Globus pallidus (tissue), 1 donor: Measurements from ENCODE around the gene TOR2A.
"Not testable (repeated sequence)": the region's sequence is repeated elsewhere in the genome, so short reads cannot be mapped to it uniquely, and the experiment has no call there.

Experiments
- DNase-seq: peaks from one replicate; pipeline ENCODE4 v3.0.0-alpha.2; 2015; ENCODE audit warnings: low spot score

The TOR2A gene

DNA sequence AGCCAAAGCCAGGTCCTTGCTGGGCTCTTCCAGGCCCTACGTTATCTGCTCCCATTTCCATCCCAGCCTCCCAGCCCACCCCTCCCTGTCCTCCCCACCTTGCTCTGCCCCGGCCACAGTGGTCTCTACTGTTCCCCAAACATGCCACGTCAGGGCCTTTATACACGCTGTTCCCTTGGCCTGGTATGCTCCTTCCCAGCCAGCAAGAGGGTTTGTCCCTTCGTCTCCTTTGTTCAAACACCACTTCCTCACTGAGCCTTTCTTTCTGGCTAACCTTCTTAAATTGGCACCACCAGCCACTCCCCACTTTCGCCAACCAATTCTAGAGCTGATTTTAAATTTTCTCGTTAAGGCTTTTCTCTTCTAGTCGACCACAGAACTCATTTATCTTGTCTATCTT lies 33.6 kb upstream of the TOR2A start:
- no peak for DNase-seq

DNA sequence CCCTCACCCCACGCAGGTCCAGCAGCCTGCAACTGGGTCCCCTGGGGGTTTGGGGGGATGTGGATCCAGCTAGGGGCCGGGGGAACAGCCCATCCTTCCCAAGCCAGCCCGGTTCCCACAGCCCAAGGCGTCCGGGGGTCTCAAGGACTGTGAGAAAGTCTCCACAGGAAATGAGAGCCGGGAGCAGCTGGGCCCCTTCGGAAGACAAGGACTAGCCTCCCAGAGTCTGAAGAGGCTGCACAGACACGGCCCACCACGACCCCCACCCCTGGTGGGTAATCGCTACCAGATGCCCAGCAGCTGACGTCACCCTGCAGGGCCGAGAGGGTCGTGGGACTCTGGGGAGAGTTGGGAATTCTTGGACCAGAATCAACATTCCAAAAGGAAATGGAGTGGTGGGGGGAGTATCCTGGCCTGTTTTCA lies 32.8 kb upstream of the TOR2A start:
- DNase-seq: no peak

DNA sequence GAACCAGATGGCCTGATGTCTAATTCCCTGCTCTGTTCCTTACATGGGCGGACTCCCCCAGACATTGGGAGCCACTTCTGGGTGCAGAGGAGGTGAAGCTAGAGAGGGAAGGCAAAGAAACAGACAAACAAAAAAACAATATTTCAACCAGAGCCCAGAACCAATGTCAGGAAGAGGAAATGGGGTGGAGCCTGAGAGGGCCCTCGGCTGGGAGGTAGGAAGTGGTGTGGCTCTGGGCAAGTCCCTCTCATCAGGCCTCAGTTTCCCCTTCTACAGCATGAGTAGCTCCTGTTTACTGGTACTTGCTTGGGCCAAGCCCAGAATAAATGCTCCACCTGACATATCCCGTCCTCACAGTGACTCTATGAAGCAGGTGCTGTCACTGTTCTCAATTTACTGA lies 32.3 kb upstream of the TOR2A start:
- no peak for DNase-seq

DNA sequence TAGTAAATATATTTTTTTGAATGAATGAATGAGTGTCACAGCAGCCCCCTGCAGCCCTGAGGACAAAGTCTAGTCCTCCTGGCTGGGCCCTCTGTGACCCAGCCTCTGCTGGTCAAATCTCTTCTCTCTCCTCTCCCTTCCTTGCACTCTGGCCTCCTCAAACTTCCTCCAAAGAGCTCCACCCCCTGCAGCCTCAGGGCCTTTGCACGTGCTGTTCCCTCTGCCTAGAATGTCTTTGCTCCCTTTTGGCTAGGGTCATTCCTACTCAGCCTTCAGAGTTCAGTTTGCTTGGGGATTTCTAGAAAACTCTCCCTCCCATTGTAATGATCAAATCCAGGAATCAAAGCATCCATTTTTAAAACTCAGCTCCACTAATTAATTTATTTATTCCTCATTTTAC lies 30.3 kb upstream of the TOR2A start:
- no peak for DNase-seq

DNA sequence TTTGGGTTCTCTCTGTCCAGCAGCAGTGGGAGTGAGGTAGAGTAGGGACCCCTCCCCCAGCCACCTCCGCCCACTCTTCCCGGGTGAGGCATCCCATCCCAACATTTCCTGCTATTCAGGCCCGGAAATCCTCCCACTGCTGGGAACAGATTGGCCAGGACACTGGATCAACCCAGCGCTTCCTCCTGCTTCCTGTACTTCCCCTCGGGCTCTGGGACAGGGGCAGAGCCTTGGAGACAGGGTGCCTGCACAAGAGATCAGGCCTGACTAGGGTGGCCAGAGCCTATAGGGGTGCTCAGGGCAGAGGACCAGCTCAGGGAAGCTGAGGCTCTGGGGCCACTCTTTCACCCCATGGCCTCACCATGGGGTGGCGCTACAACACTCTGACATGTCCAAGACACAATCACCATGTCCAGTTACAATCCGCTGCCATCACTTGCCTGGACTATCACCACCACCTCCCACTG lies 28.9 kb upstream of the TOR2A start:
- DNase-seq: no peak

DNA sequence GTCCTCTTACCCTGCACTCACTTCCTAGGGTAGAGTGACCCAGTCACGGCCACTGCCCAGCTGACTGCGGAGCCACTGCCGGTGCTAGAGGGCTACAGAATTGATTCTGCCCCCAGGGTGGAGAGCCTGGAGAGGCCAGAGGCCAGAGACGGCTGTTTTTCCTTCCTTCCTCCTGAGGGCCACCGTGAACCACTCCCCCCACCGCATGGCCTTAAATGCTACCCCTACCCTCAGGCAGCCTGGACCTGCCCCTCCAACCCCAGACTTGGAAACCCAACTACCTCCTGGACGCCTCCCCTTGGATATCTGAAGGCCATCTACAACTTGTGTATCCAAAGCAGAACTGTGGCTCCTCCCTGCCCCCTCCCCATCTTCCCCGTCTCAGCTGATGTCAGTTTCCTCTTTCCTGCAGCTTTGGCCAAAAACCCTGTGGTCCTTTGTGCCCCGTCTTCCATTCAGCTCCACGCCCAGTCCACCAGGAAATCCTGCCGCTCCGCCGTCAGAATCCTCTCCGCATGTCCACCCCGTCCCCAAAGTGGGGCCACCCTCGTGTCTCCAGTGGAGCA lies 27.1 kb upstream of the TOR2A start:
- no peak for DNase-seq

DNA sequence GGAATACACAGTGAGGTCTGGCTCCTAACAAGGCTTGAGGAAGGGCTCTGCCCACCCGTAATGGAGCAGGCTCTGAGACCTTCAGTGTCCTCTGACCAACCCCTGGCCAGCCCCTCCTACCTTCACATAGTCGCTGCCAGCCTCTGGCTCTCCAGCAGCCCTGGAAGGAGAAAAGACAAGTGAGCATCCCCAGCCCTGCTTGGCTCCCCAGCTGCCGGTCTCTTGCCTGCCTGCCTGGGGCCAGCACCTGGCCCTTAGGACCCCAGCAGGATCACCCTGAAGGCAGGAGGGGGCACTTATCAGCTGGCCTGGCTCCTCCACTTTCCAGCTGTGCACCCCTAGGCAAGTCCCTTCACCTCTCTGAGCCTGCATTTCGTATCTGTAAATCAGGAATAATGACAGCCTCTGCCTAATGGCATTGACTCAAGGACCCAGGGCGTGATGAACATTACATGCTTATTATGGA lies 26.4 kb upstream of the TOR2A start:
- no peak for DNase-seq

DNA sequence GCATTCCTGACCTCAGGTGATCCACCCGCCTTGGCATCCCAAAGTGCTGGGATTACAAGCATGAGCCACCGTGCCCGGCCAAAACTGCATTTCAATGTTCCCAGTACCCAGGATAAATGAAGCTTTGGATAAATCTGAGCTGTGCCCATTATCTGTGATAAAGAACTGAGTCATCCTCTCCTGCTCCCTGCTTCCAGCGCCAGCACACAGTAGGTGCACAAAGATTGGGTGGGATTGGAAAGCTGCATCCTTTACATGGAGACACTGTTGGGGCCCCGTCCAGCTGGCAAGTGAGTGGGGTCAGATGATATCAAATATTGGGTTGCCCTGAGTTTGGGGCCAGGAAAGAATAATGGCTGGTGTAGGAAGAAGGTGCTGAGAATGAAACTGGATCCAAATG lies 26.0 kb upstream of the TOR2A start:
- no peak for DNase-seq

DNA sequence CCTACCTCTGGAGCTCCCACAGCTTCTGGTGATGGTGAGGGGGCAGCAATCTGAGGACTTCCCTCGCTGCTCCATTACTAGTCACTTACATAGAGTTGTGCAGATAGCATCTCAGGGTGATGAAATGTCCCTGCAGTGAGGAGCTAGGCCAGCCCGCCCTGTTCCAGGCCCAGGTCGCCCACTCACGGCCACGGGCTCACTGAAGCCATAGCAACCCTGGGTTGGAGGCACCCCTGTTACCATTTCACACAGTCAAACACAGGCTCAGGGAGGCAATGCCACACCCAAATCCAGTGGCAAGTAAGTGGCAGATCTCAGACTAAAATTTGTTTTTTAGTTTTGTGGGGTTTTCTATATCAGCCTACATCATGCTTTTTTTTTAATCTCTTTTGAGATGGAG lies 23.7 kb upstream of the TOR2A start:
- DNase-seq: no peak

DNA sequence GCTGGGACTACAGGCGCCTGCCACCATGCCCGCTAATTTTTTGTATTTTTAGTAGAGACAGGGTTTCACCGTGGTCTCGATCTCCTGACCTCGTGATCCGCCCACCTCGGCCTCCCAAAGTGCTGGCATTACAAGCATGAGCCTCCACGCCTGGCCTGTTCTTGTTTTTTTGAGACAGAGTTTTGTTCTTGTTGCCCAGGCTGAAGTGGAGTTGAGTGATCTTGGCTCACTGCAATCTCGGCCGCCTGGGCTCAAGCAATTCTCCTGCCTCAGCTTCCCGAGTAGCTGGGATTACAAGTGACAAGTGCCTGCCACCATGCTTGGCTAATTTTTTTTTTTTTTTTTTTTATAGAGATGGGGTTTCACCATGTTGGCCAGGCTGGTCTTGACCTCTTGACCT lies 21.7 kb upstream of the TOR2A start:
- DNase-seq: not testable (repeated sequence)

DNA sequence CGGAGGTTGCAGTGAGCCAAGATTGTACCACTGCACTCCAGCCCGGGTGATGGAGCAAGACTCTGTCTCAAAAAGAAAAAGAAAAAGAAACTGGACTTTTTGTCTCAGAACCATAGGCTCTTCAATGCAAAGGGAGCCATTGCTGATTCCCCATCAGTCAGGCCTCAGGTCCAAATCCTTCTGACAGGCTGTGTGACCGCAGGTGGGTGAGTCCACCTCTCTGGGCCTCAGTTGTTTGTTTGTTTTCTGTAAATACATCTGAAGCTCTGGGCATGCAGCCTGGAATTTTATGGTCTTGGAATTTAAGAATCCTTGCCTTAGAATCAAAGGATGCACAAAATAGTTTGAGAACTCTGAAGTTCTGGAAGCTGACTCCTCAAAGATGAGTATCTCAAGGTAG lies 21.1 kb upstream of the TOR2A start:
- DNase-seq: no peak

DNA sequence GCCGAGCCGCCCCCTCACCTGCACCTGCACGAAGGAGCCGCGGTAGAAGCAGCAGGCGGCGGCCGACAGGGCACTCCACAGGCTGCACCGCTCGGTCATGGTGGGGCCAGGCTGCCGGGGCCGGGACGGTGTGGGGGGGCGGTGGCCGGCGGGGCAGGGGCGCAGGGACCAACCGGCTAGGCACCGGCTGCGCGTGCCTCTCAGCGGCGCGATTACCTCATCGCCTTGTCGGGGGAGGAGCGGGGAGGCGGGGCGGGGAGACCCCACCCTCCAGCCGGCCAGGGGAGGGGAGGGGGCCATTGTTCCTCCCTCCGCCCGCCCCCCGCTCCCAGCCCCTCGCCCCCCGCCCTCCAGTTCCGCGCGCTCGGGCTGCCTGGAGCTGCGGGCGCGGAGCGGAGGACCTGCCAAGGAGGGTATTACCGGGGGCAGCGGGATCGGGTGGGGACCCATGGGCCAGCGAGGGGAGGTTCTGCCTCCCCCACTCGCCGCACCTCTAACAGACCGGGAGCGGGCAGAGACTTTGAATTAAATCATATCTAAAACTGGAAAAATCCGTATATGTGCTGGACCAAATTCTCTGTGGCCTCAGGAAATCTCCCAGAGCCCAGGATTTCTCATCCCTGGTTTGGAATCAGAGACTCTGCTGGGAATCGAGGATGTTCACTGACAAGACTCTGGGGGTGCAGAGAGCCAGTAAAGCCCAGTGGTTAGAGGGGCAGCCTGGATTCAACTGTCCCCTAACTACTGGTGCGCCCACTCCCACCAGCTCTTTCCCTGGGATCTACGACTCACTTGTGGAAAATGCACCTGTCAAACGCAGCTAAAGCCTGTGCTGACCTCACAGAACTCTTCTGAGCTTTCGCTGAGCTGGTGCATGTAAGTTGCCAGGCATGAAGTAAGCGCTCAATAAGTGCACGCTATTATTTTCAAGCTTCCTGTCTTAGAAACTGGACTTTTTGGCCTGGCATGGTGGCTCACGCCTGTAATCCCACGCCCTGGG lies 20.3 kb upstream of the TOR2A start:
- no peak for DNase-seq

DNA sequence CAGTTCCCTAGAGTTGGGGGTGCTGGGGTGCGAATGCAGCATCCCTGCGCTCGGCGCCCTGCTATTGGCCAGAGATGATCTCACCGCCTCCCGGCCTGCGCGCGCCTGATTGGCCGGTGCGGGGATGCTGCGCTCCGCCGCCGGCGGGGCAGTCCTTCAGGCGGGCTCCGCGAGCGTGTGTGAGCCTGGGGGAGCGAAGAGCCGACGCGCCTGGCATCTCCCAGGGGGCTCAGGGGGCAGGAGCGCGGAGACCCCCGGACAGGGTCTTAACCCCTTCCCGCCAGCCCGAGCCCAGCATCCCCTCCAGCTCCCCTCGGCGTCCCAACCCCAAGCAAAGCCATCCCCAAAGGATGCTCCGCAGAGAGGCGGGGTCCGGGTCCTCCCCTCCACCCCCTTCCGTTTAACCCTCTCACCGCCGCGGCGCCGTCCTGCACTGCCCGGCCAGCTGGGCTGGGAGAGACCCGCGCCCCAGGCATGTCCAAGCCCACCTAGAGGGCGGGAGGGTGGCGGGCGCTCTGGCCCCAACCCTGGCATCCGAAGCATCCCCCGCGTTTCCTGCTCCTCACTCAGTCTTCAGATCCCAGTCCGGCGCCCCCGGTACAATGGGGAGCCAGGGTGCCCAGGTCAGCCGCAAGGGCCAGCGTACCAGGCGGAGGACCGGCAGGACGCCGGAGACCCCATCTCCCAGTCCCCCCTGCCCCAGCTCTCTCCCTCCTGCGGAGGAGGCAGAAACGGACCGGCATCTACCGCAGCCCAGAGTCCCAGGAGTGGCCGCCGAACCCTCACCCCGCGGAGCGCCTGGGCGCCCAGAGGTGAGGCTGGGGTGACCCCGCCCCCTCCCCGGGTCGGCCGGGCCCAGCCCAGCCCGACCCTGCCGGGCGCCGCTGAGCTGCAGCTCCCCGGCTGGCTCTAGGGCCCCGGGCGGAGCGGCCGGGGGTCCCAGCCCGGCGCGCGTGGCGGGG lies 19.3 kb upstream of the TOR2A start:
- no peak for DNase-seq

DNA sequence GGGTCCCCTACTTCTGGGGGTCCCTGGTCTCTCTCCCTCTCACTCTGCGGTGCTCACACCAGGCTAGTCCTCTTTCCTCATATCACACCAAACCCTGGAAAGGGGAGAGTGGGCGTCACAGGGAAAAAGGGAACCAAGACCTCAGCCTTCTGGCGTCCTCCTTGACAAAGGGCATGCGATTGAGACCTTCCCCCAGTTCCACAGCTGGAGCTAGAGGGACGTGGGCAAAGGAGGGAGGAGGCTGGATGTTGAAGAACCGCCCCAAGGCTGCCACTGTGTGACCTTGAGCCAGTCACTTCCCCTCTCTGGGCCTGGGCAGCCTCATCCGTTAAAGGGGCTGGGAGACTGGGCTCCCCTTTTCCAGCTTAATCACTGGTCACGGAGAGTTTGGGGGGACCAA lies 18.5 kb upstream of the TOR2A start:
- DNase-seq: no peak

DNA sequence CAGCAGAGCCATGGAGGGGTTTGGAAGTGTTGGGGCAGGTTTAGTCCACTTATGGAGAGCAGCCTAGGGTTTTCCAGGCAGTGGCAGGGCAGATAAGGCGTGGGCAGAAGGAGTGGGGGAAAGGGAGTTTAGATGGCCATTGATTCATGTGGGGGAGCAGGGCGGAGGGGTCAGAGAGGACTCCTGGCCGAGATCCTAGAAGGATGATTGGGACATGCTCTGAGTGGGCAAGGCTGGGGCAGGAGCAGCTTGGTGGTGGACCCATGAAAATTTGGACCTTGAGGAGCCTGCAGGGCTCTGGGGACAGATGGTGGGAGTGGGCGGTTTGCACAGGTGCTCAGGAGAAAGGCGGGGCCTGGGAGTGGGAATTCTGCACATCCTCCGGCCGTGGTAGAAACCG lies 18.1 kb upstream of the TOR2A start:
- DNase-seq: no peak

DNA sequence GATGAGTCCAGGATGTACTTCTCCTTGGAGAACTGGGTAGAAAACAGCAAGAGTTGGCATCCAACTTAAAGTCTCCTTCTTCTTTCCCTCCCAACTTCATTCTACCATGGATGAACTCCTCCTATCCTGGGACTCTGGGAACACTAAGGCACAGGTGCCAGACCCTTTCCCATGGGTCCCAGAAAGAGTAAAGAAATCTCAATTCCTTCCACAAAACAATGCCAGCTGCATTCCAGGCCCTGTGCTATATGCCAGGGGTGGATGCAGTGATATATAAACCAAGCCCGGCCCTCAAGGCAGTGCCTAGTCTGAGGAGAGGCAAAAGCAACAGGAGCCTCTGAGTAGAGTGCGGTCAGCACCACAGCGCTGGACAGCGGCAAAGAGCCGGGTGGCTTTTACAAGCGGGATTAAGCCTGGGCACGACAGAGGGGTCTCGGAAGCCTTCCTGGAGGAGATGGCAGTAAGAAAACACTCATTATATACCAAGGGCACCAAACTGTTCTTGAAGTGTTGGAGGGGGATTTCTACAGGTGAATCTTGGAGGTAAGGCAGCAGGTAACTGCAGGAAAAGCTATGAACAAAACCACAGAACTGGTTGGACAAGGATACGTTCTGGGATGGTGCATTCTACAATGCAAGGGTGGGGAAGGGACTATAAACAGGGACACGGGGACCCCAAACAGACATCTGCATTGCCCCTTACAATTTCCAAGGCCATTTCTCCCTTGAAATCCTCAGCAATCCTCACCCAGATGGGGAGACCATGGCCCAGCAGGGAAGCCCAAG lies 16.4 kb upstream of the TOR2A start:
- DNase-seq: no peak

DNA sequence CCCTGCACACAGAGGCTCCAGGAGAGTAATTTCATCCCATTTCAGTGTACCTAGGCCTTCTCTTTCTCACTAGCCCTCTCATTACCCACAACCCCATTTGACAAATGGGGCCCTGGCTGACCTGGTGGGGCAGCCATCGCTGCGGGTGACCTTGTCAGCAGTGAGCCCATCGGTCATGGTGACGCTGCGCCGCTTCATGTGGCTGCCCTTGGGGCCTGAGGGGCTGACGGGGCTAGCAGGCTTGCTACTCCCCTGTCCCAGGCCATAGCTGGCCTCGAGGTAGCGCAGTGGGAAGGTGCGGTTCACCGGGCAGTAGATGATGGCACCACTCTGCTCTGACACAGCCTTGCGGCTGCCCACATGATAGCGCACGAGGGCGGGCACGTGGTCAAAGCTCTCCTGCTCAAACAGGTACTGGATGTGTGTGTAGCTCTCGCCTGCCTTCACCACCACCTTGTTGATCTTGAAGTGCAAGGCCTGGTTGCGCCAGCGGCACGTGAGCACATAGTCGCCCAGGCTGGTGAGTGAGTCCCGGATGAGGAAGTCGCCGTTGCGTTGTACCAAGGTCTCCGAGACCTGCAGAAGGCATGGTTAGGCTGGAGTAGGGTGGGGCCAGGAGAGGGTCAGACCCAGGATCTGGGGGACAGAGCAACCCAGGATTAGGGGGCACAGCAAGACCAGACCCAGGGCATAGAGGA lies 14.1 kb upstream of the TOR2A start:
- no peak for DNase-seq

DNA sequence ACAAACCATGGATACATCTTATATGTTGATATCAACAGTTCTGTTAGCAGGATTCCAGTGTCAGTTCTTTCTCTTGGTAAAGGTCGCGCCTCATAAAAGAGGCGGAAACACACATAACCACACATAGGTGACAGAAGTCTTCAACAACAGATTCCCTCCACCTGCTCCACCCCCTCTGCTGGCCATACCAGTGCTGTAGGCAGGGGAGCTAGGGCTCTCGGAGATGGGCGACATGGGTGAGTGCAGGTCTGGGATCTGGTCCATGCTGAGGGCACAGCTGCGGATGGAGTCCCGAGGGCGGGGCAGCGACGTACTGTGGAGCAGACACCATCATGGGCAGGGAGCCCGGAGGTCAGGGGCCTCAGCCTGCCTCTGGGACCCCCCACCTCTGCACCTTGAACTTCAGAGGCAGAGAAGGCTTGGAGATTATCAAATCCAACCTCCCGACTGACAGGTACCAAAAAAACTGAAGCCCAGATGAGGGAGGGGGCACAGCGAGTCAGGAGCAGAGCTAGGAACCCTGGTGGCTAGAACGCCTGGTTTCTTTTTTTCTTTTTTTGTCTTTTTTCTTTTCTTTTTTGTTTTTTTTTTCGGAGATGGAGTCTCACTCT lies 12.0 kb upstream of the TOR2A start:
- DNase-seq: no peak

DNA sequence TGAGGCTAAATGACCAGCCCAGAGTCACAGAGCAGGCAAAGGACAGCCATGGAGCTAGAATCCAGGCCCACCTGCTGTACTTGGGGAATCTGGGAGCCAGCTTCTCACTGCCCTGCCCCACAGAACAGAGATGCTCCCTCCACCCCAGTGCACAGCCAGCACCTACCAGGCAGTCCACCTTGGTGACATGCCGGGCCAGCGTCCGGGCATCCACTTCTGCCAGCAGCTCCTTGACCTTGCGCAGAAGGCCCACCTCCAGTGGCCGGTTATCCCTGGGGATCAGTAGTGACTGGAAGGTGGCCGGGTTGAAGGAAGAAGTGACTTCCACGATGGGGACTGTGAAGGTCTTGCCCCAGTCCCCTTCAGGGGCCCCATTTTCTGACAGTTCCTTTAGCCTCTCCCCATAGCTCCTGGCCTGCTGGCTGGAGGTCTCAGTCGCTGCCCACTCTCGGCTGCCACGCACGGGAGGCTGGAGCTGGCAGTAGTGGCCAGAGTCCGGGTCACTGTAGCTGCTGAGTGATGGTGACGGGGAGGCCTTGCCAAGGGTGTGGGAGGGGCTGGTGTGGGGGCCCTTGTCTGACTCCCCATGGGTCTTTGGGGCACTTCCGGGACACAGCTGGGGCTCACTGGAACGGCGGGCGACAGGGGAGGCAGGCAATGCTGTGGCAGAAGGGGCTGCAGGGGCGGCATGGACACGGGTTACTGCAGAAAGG lies 9.5 kb upstream of the TOR2A start:
- no peak for DNase-seq
